NCI-H2107 (cell line): ENCODE measurements around the gene FOXJ2.
A peak's percentile ranks its signal among the peaks of the same experiment; 100 is the strongest.
"Not testable (repeated sequence)": the region's sequence is repeated elsewhere in the genome, so short reads cannot be mapped to it uniquely, and the experiment has no call there.

Experiments
- DNase-seq: peaks from one replicate; lab custom pipeline; 2025; lab: John Stamatoyannopoulos, UW

The FOXJ2 gene

GRCh38 chr12:8065991-8066594 lies 33.6 kb downstream of the FOXJ2 start, which contains the start of gene C3AR1:
Gene C3AR1, minus strand, starts transcription at chr12:8066359. Its CDS starts 6,174 bp downstream, at chr12:8060185.
- no peak for DNase-seq

- DNase-seq, result no peak
Measured at GRCh38 chr12:8069582-8069981, 37.1 kb downstream of the FOXJ2 start.

- DNase-seq, result not testable (repeated sequence)
Measured at GRCh38 chr12:8071820-8072219, 39.3 kb downstream of the FOXJ2 start.

GRCh38 chr12:8075935-8076334 lies 43.4 kb downstream of the FOXJ2 start:
- no peak for DNase-seq

GRCh38 chr12:8076366-8076765 lies 43.9 kb downstream of the FOXJ2 start:
- DNase-seq, result no peak

- DNase-seq, result no peak
Measured at GRCh38 chr12:8077207-8077606, 44.7 kb downstream of the FOXJ2 start.

GRCh38 chr12:8078398-8078797 lies 45.9 kb downstream of the FOXJ2 start:
- peak; percentile 24 for DNase-seq

- no peak for DNase-seq
Measured at GRCh38 chr12:8078916-8079315, 46.4 kb downstream of the FOXJ2 start.

- no peak for DNase-seq
Measured at GRCh38 chr12:8080120-8080519, 47.6 kb downstream of the FOXJ2 start.

- DNase-seq, result peak; percentile 11
Measured at GRCh38 chr12:8081251-8081920, 48.9 kb downstream of the FOXJ2 start.

- DNase-seq, result no peak
Measured at GRCh38 chr12:8082808-8083100, 50.2 kb downstream of the FOXJ2 start.

GRCh38 chr12:8084351-8084750 lies 51.8 kb downstream of the FOXJ2 start:
- not testable (repeated sequence) for DNase-seq

GRCh38 chr12:8087666-8088065 lies 55.1 kb downstream of the FOXJ2 start:
- no peak for DNase-seq

GRCh38 chr12:8088574-8088973 lies 56.1 kb downstream of the FOXJ2 start:
- no peak for DNase-seq

- DNase-seq, result not testable (repeated sequence)
Measured at GRCh38 chr12:8089277-8089676, 56.8 kb downstream of the FOXJ2 start.

- no peak for DNase-seq
Measured at GRCh38 chr12:8089716-8090115, 57.2 kb downstream of the FOXJ2 start.

GRCh38 chr12:8093291-8093690 lies 60.8 kb downstream of the FOXJ2 start:
- no peak for DNase-seq

GRCh38 chr12:8096281-8096915 lies 63.9 kb downstream of the FOXJ2 start:
- DNase-seq, result no peak

GRCh38 chr12:8099235-8099634 lies 66.7 kb downstream of the FOXJ2 start:
- no peak for DNase-seq
